GM23248 (cell line): Measurements from ENCODE around the gene BRD3. TPM values are rescaled to one million over a fixed set of nuclear protein-coding genes. Genes with fewer than 3 reads are reported as not detected.

Experiments used
- DNase-seq: peaks from one replicate; pipeline ENCODE4 v3.0.0-alpha.2; 2015
- H2AFZ ChIP-seq: fragments of 200-600 bp; sonication (generic); 2 replicates; pipeline ENCODE4 v1.6.1; 2016; ENCODE audit warnings: antibody characterized with exemption
- H3F3A ChIP-seq: fragments of 200-600 bp; sonication (generic); 2 replicates; pipeline ENCODE4 v1.6.1; 2016; ENCODE audit warnings: mild to moderate bottlenecking, antibody characterized with exemption, mixed run types; ENCODE audit not compliant: insufficient read depth
- H3K27ac ChIP-seq: fragments of 200-600 bp; sonication (generic); 2 replicates; pipeline ENCODE4 v1.5.1; 2016; ENCODE audit warnings: mild to moderate bottlenecking
- H3K27me3 ChIP-seq: fragments of 200-600 bp; sonication (generic); replicated peaks from 2 replicates; pipeline ENCODE4 v1.6.1; 2016; ENCODE audit warnings: mild to moderate bottlenecking; ENCODE audit not compliant: insufficient read depth
- H3K36me3 ChIP-seq: fragments of 200-600 bp; sonication (generic); 2 replicates; pipeline ENCODE4 v1.6.1; 2016; ENCODE audit warnings: low read depth, mild to moderate bottlenecking
- H3K4me1 ChIP-seq: fragments of 200-600 bp; sonication (generic); 2 replicates; pipeline ENCODE4 v1.6.1; 2016; ENCODE audit warnings: mild to moderate bottlenecking; ENCODE audit not compliant: insufficient read depth
- H3K4me2 ChIP-seq: fragments of 200-600 bp; sonication (generic); one replicate; pipeline ENCODE4 v1.6.1; 2016; ENCODE audit warnings: mild to moderate bottlenecking; ENCODE audit not compliant: unreplicated experiment
- H3K4me3 ChIP-seq: fragments of 200-600 bp; sonication (generic); 2 replicates; pipeline ENCODE4 v1.5.1; 2016; ENCODE audit warnings: mild to moderate bottlenecking
- H3K79me2 ChIP-seq: fragments of 200-600 bp; sonication (generic); 2 replicates; pipeline ENCODE4 v1.6.1; 2016; ENCODE audit warnings: mild to moderate bottlenecking; ENCODE audit not compliant: insufficient read depth
- H3K9ac ChIP-seq: fragments of 200-600 bp; sonication (generic); 2 replicates; pipeline ENCODE4 v1.6.1; 2016; ENCODE audit warnings: mild to moderate bottlenecking
- H3K9me2 ChIP-seq: fragments of 200-600 bp; sonication (generic); 2 replicates; pipeline ENCODE4 v1.6.1; 2016; ENCODE audit warnings: mixed run types, mild to moderate bottlenecking, moderate library complexity; ENCODE audit not compliant: insufficient read depth
- H3K9me3 ChIP-seq: fragments of 200-600 bp; sonication (generic); one replicate; pipeline ENCODE4 v1.6.1; 2017; ENCODE audit warnings: low read depth
- H4K20me1 ChIP-seq: fragments of 200-600 bp; sonication (generic); 2 replicates; pipeline ENCODE4 v1.6.0; 2016; ENCODE audit not compliant: insufficient read depth
- EZH2 ChIP-seq: fragments of 200-600 bp; sonication (generic); IDR thresholded peaks from 2 replicates; pipeline ENCODE4 v1.6.1; 2018; ENCODE audit warnings: antibody characterized with exemption, mild to moderate bottlenecking; ENCODE audit not compliant: insufficient read depth, poor library complexity, severe bottlenecking
- EZH2phosphoT487 ChIP-seq: fragments of 200-600 bp; sonication (generic); IDR thresholded peaks from 2 replicates; pipeline ENCODE4 v1.6.1; 2018; ENCODE audit warnings: antibody characterized with exemption, moderate library complexity, mild to moderate bottlenecking, low read depth; ENCODE audit not compliant: insufficient read depth
- WGBS, 2 experiments: methylation state at CpG; one replicate each; pipeline ENCODE4 v1.1.6; 2015 to 2017; ENCODE audit warnings: low lambda C conversion rate in 2 of 2, low coverage in 1 of 2; ENCODE audit errors: missing lambda C conversion rate in 2 of 2; 5-methylcytosine and 5-hydroxymethylcytosine counted together
- in situ Hi-C: fragments of 300-500 bp; cut with MboI; formaldehyde crosslinking; loops from 2 replicates; pipeline ENCODE4 v1.15.0; 2020
- polyA plus RNA-seq: library from polyadenylated mRNA; unstranded; fragments of >200 nt; fragmentation: Nextera tagmentation; extraction: Ambion mirVana; gene quantifications from 2 replicates; pipeline ENCODE4 v1.2.1, GENCODE V29; 2016
- total RNA-seq: library from RNA; depleted of rRNA; stranded (reverse); fragments of >200 nt; shearing (Covaris generic); gene quantifications from 2 replicates; pipeline ENCODE4 v1.2.3, GENCODE V29; 2014

Gene BRD3
- total and polyA plus RNA-seq, 2 experiments from 2014 or later = 5.5 to 25.6 TPM

GRCh38 chr9:134048582-134048968 lies 19.3 kb downstream of the BRD3 start:
- Histone ChIP-seq H3K9ac (no peak overlapping the region), H3K27me3 (no peaks in the 10 kb centered on the region), H3F3A (no peaks in the 10 kb centered on the region), H3K9me3 (no peaks in the 10 kb centered on the region), H4K20me1 (no peaks in the 10 kb centered on the region), H3K4me3 (no peak overlapping the region), H3K9me2 (no peaks in the 10 kb centered on the region), H3K79me2 (no peaks in the 10 kb centered on the region), H3K27ac (no peak overlapping the region), H2AFZ (no peak overlapping the region), H3K4me2 (no peak overlapping the region), H3K4me1 (no peaks in the 10 kb centered on the region), H3K36me3 (no peaks in the 10 kb centered on the region)
- in situ Hi-C loops = no loop called here
- 78 to 87% methylated on average over 12 of the region's 12 CpGs for WGBS, 2 experiments
- no peak for TF ChIP-seq EZH2
- TF ChIP-seq EZH2phosphoT487 = no peak
- no peak for DNase-seq

GRCh38 chr9:134047868-134048581 lies 19.8 kb downstream of the BRD3 start:
- H3K36me3 ChIP-seq = no peaks in the 10 kb centered on the region

GRCh38 chr9:134046894-134047681 lies 20.7 kb downstream of the BRD3 start:
- Histone ChIP-seq H3F3A (no peaks in the 10 kb centered on the region), H3K27me3 (no peaks in the 10 kb centered on the region), H3K4me3 (no peak overlapping the region), H3K36me3 (no peaks in the 10 kb centered on the region), H3K4me1 (no peaks in the 10 kb centered on the region), H3K4me2 (no peak overlapping the region), H3K27ac (no peak overlapping the region), H3K9me2 (no peaks in the 10 kb centered on the region), H2AFZ (no peak overlapping the region), H3K79me2 (no peaks in the 10 kb centered on the region), H3K9me3 (no peaks in the 10 kb centered on the region), H3K9ac (no peak overlapping the region), H4K20me1 (no peaks in the 10 kb centered on the region)
- DNase-seq = no peak
- 90 to 91% methylated on average over 21 of the region's 21 CpGs for WGBS, 2 experiments
- TF ChIP-seq EZH2 = no peak
- TF ChIP-seq EZH2phosphoT487 = no peak
- in situ Hi-C loops = no loop called here

More at GRCh38 chr9:134047868-134048581, 19.8 kb downstream of the BRD3 start:
- TF ChIP-seq EZH2phosphoT487 (no peak), EZH2 (no peak)
- Histone ChIP-seq H3K4me1 (no peaks in the 10 kb centered on the region), H4K20me1 (no peaks in the 10 kb centered on the region), H3K9me3 (no peaks in the 10 kb centered on the region), H3K9ac (no peak overlapping the region), H3K4me3 (no peak overlapping the region), H3K27me3 (no peaks in the 10 kb centered on the region), H3F3A (no peaks in the 10 kb centered on the region), H3K79me2 (no peaks in the 10 kb centered on the region), H3K4me2 (no peak overlapping the region), H2AFZ (no peak overlapping the region), H3K9me2 (no peaks in the 10 kb centered on the region), H3K27ac (no peak overlapping the region)
- DNase-seq = no peak
- WGBS, 2 experiments = 92 to 93% methylated on average over 48 to 53 of the region's 53 CpGs
- in situ Hi-C loops = no loop called here

- Histone ChIP-seq H3K9me3 (no peaks in the 10 kb centered on the region), H3K9me2 (no peaks in the 10 kb centered on the region), H3K79me2 (no peaks in the 10 kb centered on the region), H4K20me1 (no peaks in the 10 kb centered on the region), H3K27me3 (no peaks in the 10 kb centered on the region), H3K27ac (no peak overlapping the region), H2AFZ (no peak overlapping the region), H3K4me3 (no peak overlapping the region), H3K36me3 (no peaks in the 10 kb centered on the region), H3K4me2 (no peak overlapping the region), H3K9ac (no peak overlapping the region), H3K4me1 (no peaks in the 10 kb centered on the region), H3F3A (no peaks in the 10 kb centered on the region)
- in situ Hi-C loops = no loop called here
- TF ChIP-seq EZH2phosphoT487 (no peak), EZH2 (no peak)
- 87% methylated on average over 26 of the region's 26 CpGs for WGBS, 2 experiments
- DNase-seq = no peak
Measured at GRCh38 chr9:134045841-134046544, 21.8 kb downstream of the BRD3 start.
